WTC11 (cell line): ENCODE results near the gene CDS1. TPM values are rescaled to one million over a fixed set of nuclear protein-coding genes. Genes with fewer than 3 reads are reported as not detected.

Experiments
- ATAC-seq: fragments of 200-7000 bp; cut with Tn5 transposase; 2 replicates; pipeline ENCODE4 v1.10.0; 2021; ENCODE audit warnings: mild to moderate bottlenecking, moderate library complexity
- CTCF ChIA-PET: fragments of 300-600 bp; sonication (Branson Sonifier 250); formaldehyde crosslinking; loops from one replicate; lab custom pipeline; 2021; ENCODE audit warnings: antibody characterized with exemption; lab: Charles Lee
- POLR2A ChIA-PET: fragments of 350-600 bp; sonication (Branson Sonifier 250); formaldehyde crosslinking; loops from one replicate; lab custom pipeline; 2021; ENCODE audit warnings: antibody characterized with exemption; lab: Charles Lee
- DNase-seq: peaks from one replicate; pipeline ENCODE4 v3.0.0; 2021; ENCODE audit warnings: low spot score
- H3K27ac Mint-ChIP-seq: 2 replicates; pipeline ENCODE4 v1.8.0; 2021; ENCODE audit warnings: mixed read lengths
- H3K27me3 Mint-ChIP-seq: 2 replicates; pipeline ENCODE4 v1.8.0; 2021; ENCODE audit warnings: low read depth, mild to moderate bottlenecking, moderate library complexity, mixed read lengths
- H3K36me3 Mint-ChIP-seq: 2 replicates; pipeline ENCODE4 v1.8.0; 2021; ENCODE audit warnings: mixed read lengths
- H3K4me1 Mint-ChIP-seq: 2 replicates; pipeline ENCODE4 v1.8.0; 2022; ENCODE audit warnings: mixed read lengths
- H3K4me3 Mint-ChIP-seq: 2 replicates; pipeline ENCODE4 v1.8.0; 2021; ENCODE audit warnings: mild to moderate bottlenecking, moderate library complexity, mixed read lengths
- H3K9me3 Mint-ChIP-seq: 2 replicates; pipeline ENCODE4 v1.8.0; 2021; ENCODE audit warnings: mixed read lengths
- AR ChIP-seq: fragments of 250-450 bp; sonication (Bioruptor Pico); IDR thresholded peaks from 2 replicates; pipeline ENCODE4 v1.9.0; 2021; ENCODE audit warnings: mild to moderate bottlenecking
- ARID4B ChIP-seq: sonication (generic); formaldehyde crosslinking; IDR thresholded peaks from 2 replicates; pipeline ENCODE4 v1.8.0; 2023; ENCODE audit warnings: missing genetic modification reagents, mild to moderate bottlenecking, borderline replicate concordance
- ATF6 ChIP-seq: sonication (generic); formaldehyde crosslinking; IDR thresholded peaks from 2 replicates; pipeline ENCODE4 v1.8.1; 2023; ENCODE audit warnings: mild to moderate bottlenecking, missing genetic modification reagents
- CBFB ChIP-seq: sonication (generic); formaldehyde crosslinking; IDR thresholded peaks from 2 replicates; pipeline ENCODE4 v1.8.1; 2022; ENCODE audit warnings: mild to moderate bottlenecking, low read depth, missing genetic modification reagents
- ESRRA ChIP-seq: sonication (generic); formaldehyde crosslinking; IDR thresholded peaks from 2 replicates; pipeline ENCODE4 v1.8.1; 2022; ENCODE audit warnings: mild to moderate bottlenecking, missing genetic modification reagents, borderline replicate concordance
- FOXJ3 ChIP-seq: sonication (generic); formaldehyde crosslinking; IDR thresholded peaks from 2 replicates; pipeline ENCODE4 v1.9.0; 2021; ENCODE audit warnings: missing genetic modification reagents, mild to moderate bottlenecking, borderline replicate concordance
- GABPB1 ChIP-seq: sonication (generic); formaldehyde crosslinking; IDR thresholded peaks from 2 replicates; pipeline ENCODE4 v1.8.1; 2023; ENCODE audit warnings: mild to moderate bottlenecking, missing genetic modification reagents
- GTF2I ChIP-seq: fragments of 250-450 bp; sonication (Bioruptor Pico); conservative IDR thresholded peaks from 2 replicates; pipeline ENCODE4 v1.4.0; 2021; ENCODE audit warnings: mild to moderate bottlenecking
- HMGA2 ChIP-seq: fragments of 250-450 bp; sonication (Bioruptor Pico); IDR thresholded peaks from 2 replicates; pipeline ENCODE4 v1.4.0; 2021; ENCODE audit warnings: mild to moderate bottlenecking, moderate library complexity
- KAT7 ChIP-seq: sonication (generic); formaldehyde crosslinking; IDR thresholded peaks from 2 replicates; pipeline ENCODE4 v1.8.1; 2023; ENCODE audit warnings: missing genetic modification reagents, mild to moderate bottlenecking, borderline replicate concordance
- MLX ChIP-seq: sonication (generic); formaldehyde crosslinking; IDR thresholded peaks from 2 replicates; pipeline ENCODE4 v1.8.1; 2023; ENCODE audit warnings: mild to moderate bottlenecking, missing genetic modification reagents, moderate library complexity
- NFATC4 ChIP-seq: fragments of 250-450 bp; sonication (Bioruptor Pico); IDR thresholded peaks from 2 replicates; pipeline ENCODE4 v1.9.0; 2021; ENCODE audit warnings: mild to moderate bottlenecking
- SMAD3 ChIP-seq: sonication (generic); formaldehyde crosslinking; IDR thresholded peaks from 2 replicates; pipeline ENCODE4 v1.8.0; 2022; ENCODE audit warnings: missing genetic modification reagents, mild to moderate bottlenecking, borderline replicate concordance
- TEAD1 ChIP-seq: sonication (generic); formaldehyde crosslinking; IDR thresholded peaks from 2 replicates; pipeline ENCODE4 v1.8.0; 2022; ENCODE audit warnings: mild to moderate bottlenecking, missing genetic modification reagents
- USF1 ChIP-seq: sonication (generic); formaldehyde crosslinking; IDR thresholded peaks from 2 replicates; pipeline ENCODE4 v1.8.0; 2022; ENCODE audit warnings: mild to moderate bottlenecking, missing genetic modification reagents
- ZNF219 ChIP-seq: sonication (generic); formaldehyde crosslinking; IDR thresholded peaks from 2 replicates; pipeline ENCODE4 v1.8.0; 2023; ENCODE audit warnings: missing genetic modification reagents, mild to moderate bottlenecking, borderline replicate concordance
- ZNF532 ChIP-seq: fragments of 250-450 bp; sonication (Bioruptor Pico); IDR thresholded peaks from 2 replicates; pipeline ENCODE4 v1.9.0; 2021; ENCODE audit warnings: mild to moderate bottlenecking, borderline replicate concordance
- total RNA-seq: library from RNA; stranded (reverse); gene quantifications from 3 replicates; pipeline ENCODE4 v1.2.3, GENCODE V29; 2021

CDS1 gene
- total RNA-seq, 1 experiment from 2014 or later = 18.3 TPM

GRCh38 chr4:84677093-84677492, 94.2 kb downstream of the CDS1 start (continued):
- TF ChIP-seq ATF6 = no peak

- Mint-ChIP-seq H3K9me3 (no peaks in the 10 kb centered on the region), H3K27ac (no peak overlapping the region), H3K27me3 (no peaks in the 10 kb centered on the region), H3K4me3 (no peak overlapping the region), H3K4me1 (peaks cover 9% of the 10 kb centered on the region), H3K36me3 (peaks cover 50% of the 10 kb centered on the region)
- TF ChIP-seq HMGA2 (CRISPR knock-in tag) (no peak), AR (CRISPR knock-in tag) (no peak), MLX (no peak), GABPB1 (no peak), CBFB (CRISPR knock-in tag) (no peak), ZNF532 (CRISPR knock-in tag) (no peak), KAT7 (no peak), ESRRA (CRISPR knock-in tag) (no peak), SMAD3 (no peak), TEAD1 (CRISPR knock-in tag) (no peak), ARID4B (no peak), NFATC4 (CRISPR knock-in tag) (no peak), FOXJ3 (no peak), ZNF219 (CRISPR knock-in tag) (no peak), GTF2I (CRISPR knock-in tag) (no peak), USF1 (CRISPR knock-in tag) (no peak)
- ATAC-seq = no peak
- POLR2A ChIA-PET = interaction anchor here (1.0 kb wide), 1 partner anchor 49 kb away, joined by 3 read pairs; no protein-coding TSS in a partner anchor
- no peak for DNase-seq
- CTCF ChIA-PET = interaction anchor here (0.6 kb wide), 1 partner anchor 351 kb away, joined by 3 read pairs; no protein-coding TSS in a partner anchor
Observed at GRCh38 chr4:84677995-84678394, 95.1 kb downstream of the CDS1 start.
